Fibroblast of villous mesenchyme (primary cell): ENCODE measurements around the gene TNNT2. TPM values are rescaled to one million over a fixed set of nuclear protein-coding genes. Genes with fewer than 3 reads are reported as not detected.

Source experiments
- DNase-seq: peaks from one replicate; pipeline ENCODE4 v3.0.0-alpha.2; 2010; ENCODE audit warnings: low read depth
- H3K4me3 ChIP-seq: 2 replicates; pipeline ENCODE4 v1.5.1; 2011; ENCODE audit warnings: low read depth, mild to moderate bottlenecking, low read length
- total RNA-seq: library from RNA; depleted of rRNA; stranded (reverse); fragments of >200 nt; gene quantifications from 2 replicates; pipeline ENCODE4 v1.2.3, GENCODE V29; 2012
- TF ChIP-seq, protein P1 (sequence below): IDR thresholded peaks from 2 replicates; pipeline ENCODE4 v1.5.1; 2012; ENCODE audit warnings: low read depth, mild to moderate bottlenecking, low read length; ENCODE audit not compliant: insufficient read depth

TNNT2 gene
- total RNA-seq, 1 donor = 3.5 TPM

DNA sequence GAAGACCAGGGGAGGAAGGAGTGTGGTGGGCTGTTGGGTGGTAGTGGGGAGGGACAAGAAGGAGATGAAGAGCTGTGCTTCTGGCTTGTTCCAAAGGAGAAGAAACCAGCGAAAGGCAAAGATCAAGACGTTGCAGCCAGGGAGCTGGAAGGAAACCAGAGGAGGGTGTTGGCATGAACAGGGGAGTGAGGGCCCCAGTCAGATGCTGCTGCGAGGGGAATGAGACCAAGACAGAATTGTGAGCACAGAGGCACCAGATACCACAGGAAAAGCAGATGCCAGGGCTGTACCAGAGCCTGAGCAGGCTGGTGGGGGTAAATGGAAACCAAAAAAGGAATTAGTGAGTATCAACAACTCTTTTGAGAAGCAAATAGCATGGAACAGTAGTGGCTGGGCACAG, 15.6 kb upstream of the TNNT2 start:
- no peak for DNase-seq
- H3K4me3 ChIP-seq = no peak overlapping the region
- TF ChIP-seq, protein P1, sequence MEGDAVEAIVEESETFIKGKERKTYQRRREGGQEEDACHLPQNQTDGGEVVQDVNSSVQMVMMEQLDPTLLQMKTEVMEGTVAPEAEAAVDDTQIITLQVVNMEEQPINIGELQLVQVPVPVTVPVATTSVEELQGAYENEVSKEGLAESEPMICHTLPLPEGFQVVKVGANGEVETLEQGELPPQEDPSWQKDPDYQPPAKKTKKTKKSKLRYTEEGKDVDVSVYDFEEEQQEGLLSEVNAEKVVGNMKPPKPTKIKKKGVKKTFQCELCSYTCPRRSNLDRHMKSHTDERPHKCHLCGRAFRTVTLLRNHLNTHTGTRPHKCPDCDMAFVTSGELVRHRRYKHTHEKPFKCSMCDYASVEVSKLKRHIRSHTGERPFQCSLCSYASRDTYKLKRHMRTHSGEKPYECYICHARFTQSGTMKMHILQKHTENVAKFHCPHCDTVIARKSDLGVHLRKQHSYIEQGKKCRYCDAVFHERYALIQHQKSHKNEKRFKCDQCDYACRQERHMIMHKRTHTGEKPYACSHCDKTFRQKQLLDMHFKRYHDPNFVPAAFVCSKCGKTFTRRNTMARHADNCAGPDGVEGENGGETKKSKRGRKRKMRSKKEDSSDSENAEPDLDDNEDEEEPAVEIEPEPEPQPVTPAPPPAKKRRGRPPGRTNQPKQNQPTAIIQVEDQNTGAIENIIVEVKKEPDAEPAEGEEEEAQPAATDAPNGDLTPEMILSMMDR = no peak

DNA sequence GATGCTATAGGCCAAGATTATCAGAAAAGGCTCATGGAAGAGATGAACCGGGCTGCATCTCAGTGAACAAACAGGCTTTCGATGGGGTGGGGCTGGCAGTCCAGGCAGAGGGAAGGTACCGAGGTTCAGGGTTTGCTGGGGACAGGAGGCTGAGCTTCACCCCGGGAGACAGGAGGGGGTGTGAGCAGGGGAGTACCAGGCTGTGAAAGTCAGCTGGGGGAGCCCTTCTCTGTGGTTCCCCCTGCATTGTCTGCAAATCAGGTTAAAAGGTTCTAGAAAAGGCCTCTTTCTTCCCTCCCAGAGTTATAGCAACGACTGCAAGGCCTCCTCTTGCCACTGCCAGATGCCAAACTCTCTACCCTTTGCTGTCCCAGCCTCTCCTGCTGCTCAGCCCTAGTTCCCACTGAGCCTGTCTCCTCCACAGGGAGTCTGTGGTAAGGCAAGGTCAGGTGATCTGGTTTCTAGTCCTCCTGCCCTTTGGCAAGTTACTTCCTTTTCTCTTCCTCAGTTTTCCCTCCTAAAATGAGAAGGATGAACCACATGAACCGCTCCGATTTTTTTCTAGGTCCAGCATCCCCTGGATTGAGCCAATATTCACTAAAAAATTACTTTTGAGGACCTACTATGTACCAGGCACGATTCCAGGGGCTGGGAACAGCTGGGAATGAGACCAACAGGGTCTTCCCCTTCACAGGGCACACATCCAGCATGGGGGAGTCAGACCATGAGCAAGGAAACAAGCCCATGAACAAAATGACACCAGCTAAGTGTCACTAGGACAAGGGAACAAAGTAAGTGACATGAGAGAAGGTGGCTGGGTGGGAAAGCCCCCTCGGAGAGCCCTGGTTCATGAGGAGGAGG, 14.4 kb upstream of the TNNT2 start:
- TF ChIP-seq, protein P1 = no peak
- H3K4me3 ChIP-seq = no peak overlapping the region
- DNase-seq = no peak

DNA sequence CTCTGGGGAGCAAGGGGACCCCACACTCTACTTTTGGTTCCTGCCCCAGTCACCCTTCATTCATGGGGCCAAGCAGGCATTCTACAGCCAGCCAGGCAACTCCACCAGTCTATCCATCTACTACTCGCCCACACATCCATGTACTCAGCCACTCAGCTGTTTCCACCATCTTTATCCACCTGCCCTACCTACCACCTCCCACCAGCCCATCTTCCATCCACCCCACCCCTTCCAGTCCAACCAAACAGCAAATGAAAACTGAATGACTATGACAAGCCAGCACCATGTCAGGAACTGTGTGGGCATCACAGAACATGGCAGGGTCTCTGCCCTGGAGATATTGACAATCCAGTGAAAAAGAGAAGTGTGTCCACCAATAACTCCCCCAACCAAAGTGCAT, 13.7 kb upstream of the TNNT2 start:
- no peak for DNase-seq
- no peak overlapping the region for H3K4me3 ChIP-seq
- TF ChIP-seq, protein P1 = no peak

DNA sequence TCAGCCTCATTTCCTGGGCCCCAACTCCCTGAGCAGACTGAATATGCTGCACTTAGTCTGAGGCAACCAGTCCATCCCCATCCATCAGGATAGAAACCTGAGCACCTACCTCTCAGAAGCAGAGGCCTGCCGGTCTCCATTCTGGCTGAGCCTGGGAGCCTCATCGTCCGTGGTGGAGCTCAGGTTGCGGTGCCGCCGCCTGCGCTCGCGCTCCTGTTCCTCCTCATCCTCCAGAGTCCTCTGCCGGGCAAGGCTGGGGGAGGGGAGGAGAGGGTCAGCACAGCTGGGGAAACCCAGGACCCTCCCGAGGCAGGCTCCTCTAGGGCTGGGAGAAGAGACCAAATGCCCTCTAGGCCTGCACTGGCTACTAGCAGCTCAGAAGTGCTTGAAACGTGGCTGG, 11.6 kb upstream of the TNNT2 start:
- TF ChIP-seq, protein P1 = no peak
- no peak for DNase-seq
- H3K4me3 ChIP-seq = no peak overlapping the region

DNA sequence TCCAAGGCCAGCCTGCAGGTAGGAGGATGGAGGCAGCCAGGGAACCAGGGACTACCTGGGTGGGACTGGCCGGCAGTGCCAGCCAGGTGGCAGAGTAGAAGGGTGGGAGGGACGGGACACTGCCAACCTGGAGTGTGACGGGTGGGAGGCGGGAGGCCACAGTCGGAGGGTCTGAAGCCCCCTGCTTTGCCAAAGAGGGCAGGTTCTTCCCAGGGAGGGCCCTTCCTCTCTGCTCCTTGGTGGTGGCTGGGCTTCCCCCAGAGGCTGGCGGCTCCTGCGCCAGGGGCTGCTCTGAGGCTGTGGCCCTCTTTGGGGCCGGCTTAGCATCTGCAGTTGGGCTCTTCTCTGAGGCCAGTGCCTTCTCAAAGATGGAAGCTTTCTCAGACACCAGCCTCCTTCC, 8.7 kb upstream of the TNNT2 start:
- TF ChIP-seq, protein P1 = no peak
- no peak for DNase-seq

DNA sequence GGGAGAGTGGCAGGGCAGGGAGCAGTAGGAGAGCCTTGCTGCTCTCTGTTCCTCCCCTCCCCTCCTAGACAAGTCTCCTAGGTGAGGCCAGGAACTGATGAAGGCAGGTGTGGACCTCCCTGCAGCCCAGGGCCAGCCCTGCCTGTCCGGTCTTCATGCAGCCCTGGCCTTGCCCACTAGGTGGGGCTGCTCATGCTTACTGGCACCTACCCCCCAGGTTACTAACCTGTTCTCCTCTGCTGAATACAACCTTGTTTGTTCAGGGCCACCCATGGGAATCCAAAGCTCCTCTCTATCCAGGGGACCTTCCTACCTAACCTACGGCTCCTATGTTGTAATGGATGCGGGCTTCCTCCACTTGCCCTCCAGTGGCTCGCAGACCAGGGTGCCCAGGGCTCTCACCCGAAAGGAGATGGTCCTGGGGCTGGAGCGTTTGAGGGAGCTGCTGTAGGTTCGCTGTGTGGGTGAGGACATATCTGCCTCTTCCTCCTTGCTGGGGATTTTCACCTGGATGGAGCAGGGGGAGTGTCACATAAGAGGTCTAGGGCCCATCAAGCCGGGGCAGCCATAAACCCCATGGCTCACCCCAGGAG, 7.9 kb upstream of the TNNT2 start:
- H3K4me3 ChIP-seq = no peak overlapping the region
- TF ChIP-seq, protein P1 = peak; percentile 88
- peak; percentile 14 for DNase-seq

More for the DNA sequence above, 8.7 kb upstream of the TNNT2 start:
- H3K4me3 ChIP-seq = no peak overlapping the region
